ENCODE measurements around the gene UNC13C.

GRCh38 chr15:54456413-54456812 lies 478.2 kb downstream of the UNC13C start:
- no peak for TF ChIP-seq CTCF (conservative IDR thresholded peaks at IDR 0.05 in 1 of 2, IDR thresholded peaks at IDR 0.05 in 1 of 2; ENCODE audit: extremely low read depth in 1 of 2, insufficient read depth in 1 of 2, low read depth in 1 of 2, low read length in 2 of 2)
- TF ChIP-seq EZH2 (IDR thresholded peaks at IDR 0.05; ENCODE audit: borderline replicate concordance, low read length), result no peak
